Measurements from ENCODE around the gene THSD4.
A peak's percentile ranks its signal among the peaks of the same experiment; 100 is the strongest.

The THSD4 gene

DNA sequence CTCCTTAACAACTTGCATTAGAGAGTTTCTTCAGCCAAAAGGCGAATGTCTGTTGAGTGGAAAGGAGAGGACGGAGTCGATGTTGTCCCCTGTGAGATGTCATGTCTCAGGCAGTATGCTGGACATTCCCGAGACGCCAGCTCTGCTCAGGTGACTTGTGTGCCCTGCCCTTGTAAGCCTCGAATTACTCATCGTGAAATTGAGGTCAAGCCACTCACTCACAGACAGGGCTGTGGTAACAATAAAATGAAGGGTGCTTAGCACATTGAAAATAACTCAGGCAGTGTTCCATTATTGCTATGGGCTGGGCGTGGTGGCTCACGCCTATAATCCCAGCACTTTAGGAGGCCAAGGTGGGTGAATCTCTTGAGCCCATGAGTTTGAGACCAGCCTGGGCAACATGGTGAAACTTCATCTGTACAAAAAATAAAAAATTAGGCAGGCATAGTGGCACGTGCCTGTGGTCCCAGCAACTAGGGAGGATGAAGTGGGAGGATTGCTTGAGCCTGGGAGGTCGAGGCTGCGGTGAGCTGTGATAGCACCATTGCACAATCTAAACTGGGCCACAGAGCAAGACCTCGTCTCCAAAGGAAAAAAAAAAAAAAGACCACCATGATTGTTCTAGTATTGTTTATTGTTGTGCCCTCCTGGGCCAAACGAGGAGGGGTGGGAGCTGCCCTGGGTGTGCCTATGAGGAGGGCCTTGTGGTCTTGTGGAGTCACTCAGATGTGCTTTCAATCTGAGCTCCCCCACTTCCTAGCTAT lies 214.4 kb downstream of the THSD4 start:
- H3K27me3 ChIP-seq (ENCODE audit: control insufficient read depth in 1 of 2, insufficient read depth in 2 of 2, low read length in 2 of 2), result no peaks in the 10 kb centered on the region
- no peaks in the 10 kb centered on the region for H3K36me3 ChIP-seq (ENCODE audit: control insufficient read depth in 2 of 2, insufficient read depth in 2 of 2, low read length in 2 of 2)
- peaks cover 42% of the 10 kb centered on the region for H3K4me1 ChIP-seq (ENCODE audit: control insufficient read depth, insufficient read depth, low read length)
- H3K9ac ChIP-seq (ENCODE audit: low read length in 2 of 2), result no peak overlapping the region
- peak overlapping the region; percentile 76 for H3K27ac ChIP-seq (ENCODE audit: low read length)
- H3K4me3 ChIP-seq (ENCODE audit: low read length in 2 of 2), result peak overlapping the region in 1 of 2 donors; percentile 40
- no peaks in the 10 kb centered on the region for H3K9me3 ChIP-seq (ENCODE audit: control insufficient read depth in 2 of 2, low read length in 2 of 2)

DNA sequence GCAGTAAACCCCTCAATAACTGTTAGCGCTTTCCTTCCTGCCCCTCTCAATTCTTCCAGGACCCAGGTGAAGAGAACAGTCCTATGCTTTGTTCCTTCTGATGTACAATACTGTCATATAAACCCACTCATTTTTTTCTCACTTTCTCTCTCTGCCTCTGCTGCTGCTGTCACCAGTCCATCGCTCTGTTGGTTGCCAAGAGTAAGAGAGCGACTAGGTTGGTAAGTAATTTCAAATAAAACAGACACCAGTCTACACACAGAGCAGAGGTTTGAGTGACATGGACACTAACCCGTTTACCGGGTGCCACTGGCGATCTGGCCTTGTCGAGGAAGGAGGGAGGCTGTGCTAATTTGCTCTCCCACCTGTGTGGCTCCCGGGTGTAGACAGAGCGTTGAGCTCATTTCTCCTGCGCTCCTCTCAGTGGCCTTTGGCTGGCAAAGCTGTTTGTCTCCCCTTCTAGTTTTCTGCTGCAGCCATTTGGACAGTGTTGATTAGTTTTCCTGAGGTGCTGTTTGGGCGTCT lies 215.4 kb downstream of the THSD4 start:
- H3K9ac ChIP-seq (ENCODE audit: low read length in 2 of 2), result no peak overlapping the region
- H3K4me1 ChIP-seq (ENCODE audit: control insufficient read depth, insufficient read depth, low read length), result peaks cover 42% of the 10 kb centered on the region
- H3K27ac ChIP-seq (ENCODE audit: low read length), result no peak overlapping the region
- no peaks in the 10 kb centered on the region for H3K27me3 ChIP-seq (ENCODE audit: control insufficient read depth in 1 of 2, insufficient read depth in 2 of 2, low read length in 2 of 2)
- no peak overlapping the region for H3K4me3 ChIP-seq (ENCODE audit: low read length in 2 of 2)
- H3K36me3 ChIP-seq (ENCODE audit: control insufficient read depth in 2 of 2, insufficient read depth in 2 of 2, low read length in 2 of 2), result no peaks in the 10 kb centered on the region
- H3K9me3 ChIP-seq (ENCODE audit: control insufficient read depth in 2 of 2, low read length in 2 of 2), result no peaks in the 10 kb centered on the region

DNA sequence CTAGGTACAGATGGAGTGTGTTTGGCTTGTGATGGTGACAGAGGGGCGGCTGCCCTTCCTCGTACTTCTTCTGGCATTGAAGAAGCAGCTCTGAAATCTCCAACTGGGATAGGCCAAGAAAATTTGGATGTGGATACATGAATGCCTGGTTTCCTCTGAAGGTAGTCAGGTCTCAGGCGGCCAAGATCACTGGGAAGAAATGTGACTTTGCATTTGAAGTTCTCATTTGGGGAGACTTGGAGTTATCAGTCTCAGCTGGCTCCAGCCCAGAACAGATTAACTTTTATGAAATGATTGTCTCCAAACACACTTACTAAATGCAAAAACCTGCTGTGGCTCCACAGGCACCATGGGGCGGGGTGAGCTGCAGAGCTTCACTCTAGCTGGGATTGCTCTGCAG lies 215.9 kb downstream of the THSD4 start:
- no peak overlapping the region for H3K27ac ChIP-seq (ENCODE audit: low read length)
- no peaks in the 10 kb centered on the region for H3K27me3 ChIP-seq (ENCODE audit: control insufficient read depth in 1 of 2, insufficient read depth in 2 of 2, low read length in 2 of 2)
- no peak overlapping the region for H3K9ac ChIP-seq (ENCODE audit: low read length in 2 of 2)
- no peaks in the 10 kb centered on the region for H3K9me3 ChIP-seq (ENCODE audit: control insufficient read depth in 2 of 2, low read length in 2 of 2)
- H3K36me3 ChIP-seq (ENCODE audit: control insufficient read depth in 2 of 2, insufficient read depth in 2 of 2, low read length in 2 of 2), result no peaks in the 10 kb centered on the region
- peaks cover 42% of the 10 kb centered on the region for H3K4me1 ChIP-seq (ENCODE audit: control insufficient read depth, insufficient read depth, low read length)
- H3K4me3 ChIP-seq (ENCODE audit: low read length in 2 of 2), result no peak overlapping the region

DNA sequence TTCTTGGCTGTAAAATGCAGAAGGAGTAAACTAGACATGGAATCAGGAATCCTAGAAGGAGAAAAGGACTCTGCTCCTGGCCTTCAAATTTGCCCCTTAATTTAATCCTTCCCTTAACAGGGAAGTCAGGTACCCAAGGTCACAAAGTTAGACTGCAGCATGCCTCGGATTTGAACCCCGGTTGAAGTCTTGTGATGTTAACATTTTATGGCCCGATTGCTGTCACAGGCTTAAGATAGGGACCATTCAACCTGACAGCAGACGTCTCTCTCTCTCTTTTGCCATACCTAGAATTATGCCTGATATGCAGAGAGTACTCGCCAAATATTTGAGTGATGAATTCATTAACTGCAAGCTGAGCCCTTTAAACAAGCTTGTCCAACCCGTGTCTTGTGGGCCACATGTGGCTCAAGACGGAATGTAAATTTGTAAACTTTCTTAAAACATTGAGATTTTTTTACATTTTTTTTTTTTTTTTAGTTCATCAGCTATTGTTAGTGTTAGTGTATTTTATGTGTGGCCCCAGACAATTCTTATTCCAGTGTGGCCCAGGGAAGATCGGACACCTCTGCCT lies 217.2 kb downstream of the THSD4 start:
- no peaks in the 10 kb centered on the region for H3K36me3 ChIP-seq (ENCODE audit: control insufficient read depth in 2 of 2, insufficient read depth in 2 of 2, low read length in 2 of 2)
- H3K27ac ChIP-seq (ENCODE audit: low read length), result no peak overlapping the region
- H3K27me3 ChIP-seq (ENCODE audit: control insufficient read depth in 1 of 2, insufficient read depth in 2 of 2, low read length in 2 of 2), result no peaks in the 10 kb centered on the region
- no peak overlapping the region for H3K9ac ChIP-seq (ENCODE audit: low read length in 2 of 2)
- H3K9me3 ChIP-seq (ENCODE audit: control insufficient read depth in 2 of 2, low read length in 2 of 2), result no peaks in the 10 kb centered on the region
- H3K4me3 ChIP-seq (ENCODE audit: low read length in 2 of 2), result no peak overlapping the region
- peaks cover 42% of the 10 kb centered on the region for H3K4me1 ChIP-seq (ENCODE audit: control insufficient read depth, insufficient read depth, low read length)

DNA sequence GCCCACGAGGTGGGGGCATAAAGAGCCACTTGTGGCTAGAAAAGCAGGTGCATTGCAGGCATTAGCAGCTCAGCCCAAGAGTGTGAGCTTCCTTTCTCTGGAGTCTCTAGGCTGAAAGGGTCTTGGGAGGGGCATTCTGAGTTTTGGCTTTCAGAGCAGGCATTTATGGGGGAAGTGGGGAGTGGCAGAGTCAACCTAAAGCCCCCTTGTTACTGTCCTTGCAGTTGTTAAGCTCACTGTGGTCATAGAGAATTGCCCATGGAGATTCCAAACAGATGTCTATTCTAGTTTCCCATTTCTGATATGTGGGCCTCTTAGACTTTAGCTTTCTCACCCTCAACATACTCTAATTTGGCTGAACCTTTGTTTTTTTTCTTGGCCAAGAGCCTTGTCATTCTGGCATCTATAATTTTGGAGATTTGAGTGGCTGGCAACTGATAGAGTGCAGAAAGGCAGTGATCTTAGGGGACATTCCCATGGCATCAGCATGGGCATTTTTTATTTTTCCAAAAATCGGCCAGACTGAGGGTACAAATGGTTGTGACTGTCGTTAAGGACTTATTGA lies 217.9 kb downstream of the THSD4 start:
- no peaks in the 10 kb centered on the region for H3K27me3 ChIP-seq (ENCODE audit: control insufficient read depth in 1 of 2, insufficient read depth in 2 of 2, low read length in 2 of 2)
- H3K27ac ChIP-seq (ENCODE audit: low read length), result no peak overlapping the region
- H3K4me1 ChIP-seq (ENCODE audit: control insufficient read depth, insufficient read depth, low read length), result peaks cover 38% of the 10 kb centered on the region
- H3K9me3 ChIP-seq (ENCODE audit: control insufficient read depth in 2 of 2, low read length in 2 of 2), result no peaks in the 10 kb centered on the region
- H3K36me3 ChIP-seq (ENCODE audit: control insufficient read depth in 2 of 2, insufficient read depth in 2 of 2, low read length in 2 of 2), result no peaks in the 10 kb centered on the region
- H3K9ac ChIP-seq (ENCODE audit: low read length in 2 of 2), result no peak overlapping the region
- no peak overlapping the region for H3K4me3 ChIP-seq (ENCODE audit: low read length in 2 of 2)

DNA sequence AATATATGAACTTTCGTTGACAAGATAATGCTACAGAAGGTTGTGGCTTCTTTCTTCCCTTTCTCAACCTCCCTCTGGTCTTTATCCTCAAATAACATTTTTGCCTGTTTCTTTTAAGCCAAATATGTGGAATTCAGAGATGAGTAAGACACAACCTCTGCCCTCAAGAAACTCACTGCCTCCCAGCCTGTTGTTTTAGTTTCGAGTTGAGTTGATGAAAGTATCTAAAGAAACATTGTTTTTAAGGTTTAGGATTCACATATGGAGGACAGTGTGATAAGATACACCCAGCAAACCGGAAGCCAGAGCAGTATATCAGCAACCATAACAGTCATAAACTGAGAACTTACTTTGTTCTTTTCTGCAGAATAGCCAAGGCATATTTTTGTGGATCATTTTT lies 218.6 kb downstream of the THSD4 start:
- H3K27ac ChIP-seq (ENCODE audit: low read length), result no peak overlapping the region
- H3K9ac ChIP-seq (ENCODE audit: low read length in 2 of 2), result no peak overlapping the region
- H3K36me3 ChIP-seq (ENCODE audit: control insufficient read depth in 2 of 2, insufficient read depth in 2 of 2, low read length in 2 of 2), result no peaks in the 10 kb centered on the region
- H3K9me3 ChIP-seq (ENCODE audit: control insufficient read depth in 2 of 2, low read length in 2 of 2), result no peaks in the 10 kb centered on the region
- no peaks in the 10 kb centered on the region for H3K27me3 ChIP-seq (ENCODE audit: control insufficient read depth in 1 of 2, insufficient read depth in 2 of 2, low read length in 2 of 2)
- peaks cover 32% of the 10 kb centered on the region for H3K4me1 ChIP-seq (ENCODE audit: control insufficient read depth, insufficient read depth, low read length)
- no peak overlapping the region for H3K4me3 ChIP-seq (ENCODE audit: low read length in 2 of 2)

DNA sequence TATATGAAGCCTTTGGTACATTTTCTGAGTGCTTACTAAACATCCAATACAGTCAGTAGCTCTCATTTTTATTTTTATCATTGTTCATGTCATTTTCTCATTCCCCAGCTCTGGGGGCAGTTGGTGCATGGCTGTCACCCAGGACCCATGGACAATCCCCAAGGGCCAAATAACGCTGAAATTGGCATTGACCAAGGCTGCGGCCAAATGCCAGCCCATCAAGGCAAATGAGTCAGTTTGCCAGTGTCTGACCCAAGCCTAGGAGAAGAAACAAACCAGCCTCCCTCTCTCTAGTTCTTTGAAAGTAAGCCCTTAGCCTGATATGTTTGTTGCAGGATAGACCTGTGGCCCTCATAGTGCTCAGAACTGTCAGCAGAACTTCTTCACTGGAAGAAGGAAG lies 219.2 kb downstream of the THSD4 start:
- Histone ChIP-seq H3K9ac (ENCODE audit: low read length in 2 of 2) (no peak overlapping the region), H3K36me3 (ENCODE audit: control insufficient read depth in 2 of 2, insufficient read depth in 2 of 2, low read length in 2 of 2) (no peaks in the 10 kb centered on the region), H3K27ac (ENCODE audit: low read length) (no peak overlapping the region), H3K4me1 (ENCODE audit: control insufficient read depth, insufficient read depth, low read length) (peaks cover 26% of the 10 kb centered on the region), H3K27me3 (ENCODE audit: control insufficient read depth in 1 of 2, insufficient read depth in 2 of 2, low read length in 2 of 2) (no peaks in the 10 kb centered on the region), H3K4me3 (ENCODE audit: low read length in 2 of 2) (no peak overlapping the region), H3K9me3 (ENCODE audit: control insufficient read depth in 2 of 2, low read length in 2 of 2) (no peaks in the 10 kb centered on the region)

DNA sequence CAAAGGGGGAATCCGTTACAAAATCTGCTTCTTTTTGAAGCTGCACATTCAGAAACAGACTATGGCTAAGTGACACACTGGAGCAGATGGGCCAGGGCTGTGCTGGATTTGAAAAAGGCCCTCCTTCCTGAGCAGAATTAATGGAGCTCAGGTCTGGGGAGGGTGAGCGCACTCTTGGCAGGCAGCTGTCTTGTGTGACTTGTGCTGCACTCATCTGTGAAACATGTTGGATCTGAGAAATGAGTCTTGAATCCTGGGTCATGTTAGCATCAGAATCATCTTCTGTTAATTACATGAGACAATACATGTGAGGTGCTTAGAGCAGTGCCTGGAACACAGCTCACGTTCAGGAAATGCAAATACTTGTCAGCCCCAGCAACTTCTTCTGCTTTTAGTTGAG lies 219.6 kb downstream of the THSD4 start:
- H3K27ac ChIP-seq (ENCODE audit: low read length), result no peak overlapping the region
- H3K36me3 ChIP-seq (ENCODE audit: control insufficient read depth in 2 of 2, insufficient read depth in 2 of 2, low read length in 2 of 2), result no peaks in the 10 kb centered on the region
- H3K27me3 ChIP-seq (ENCODE audit: control insufficient read depth in 1 of 2, insufficient read depth in 2 of 2, low read length in 2 of 2), result no peaks in the 10 kb centered on the region
- no peaks in the 10 kb centered on the region for H3K9me3 ChIP-seq (ENCODE audit: control insufficient read depth in 2 of 2, low read length in 2 of 2)
- H3K9ac ChIP-seq (ENCODE audit: low read length in 2 of 2), result no peak overlapping the region
- peaks cover 22% of the 10 kb centered on the region for H3K4me1 ChIP-seq (ENCODE audit: control insufficient read depth, insufficient read depth, low read length)
- H3K4me3 ChIP-seq (ENCODE audit: low read length in 2 of 2), result no peak overlapping the region

DNA sequence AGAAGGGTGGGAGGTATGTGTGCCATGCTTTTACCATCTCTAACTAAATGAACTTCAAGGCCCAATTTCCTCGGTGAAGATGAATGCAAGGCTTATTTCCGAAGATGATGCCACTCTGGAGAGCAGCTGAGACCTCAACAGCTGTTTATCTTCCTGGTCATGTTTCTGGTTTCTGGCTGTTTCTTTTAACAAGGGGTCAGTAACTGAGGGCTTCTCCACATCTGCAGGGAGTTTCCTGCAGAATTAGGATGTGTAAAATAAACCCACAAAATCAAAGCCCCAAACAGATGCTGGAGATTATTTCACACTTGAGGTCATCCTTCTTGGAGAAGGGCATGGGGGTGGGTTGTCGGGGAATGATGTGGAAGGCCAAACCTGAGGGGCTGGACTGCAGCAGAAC lies 220.3 kb downstream of the THSD4 start:
- H3K27me3 ChIP-seq (ENCODE audit: control insufficient read depth in 1 of 2, insufficient read depth in 2 of 2, low read length in 2 of 2), result no peaks in the 10 kb centered on the region
- no peak overlapping the region for H3K4me3 ChIP-seq (ENCODE audit: low read length in 2 of 2)
- no peak overlapping the region for H3K9ac ChIP-seq (ENCODE audit: low read length in 2 of 2)
- peaks cover 14% of the 10 kb centered on the region for H3K4me1 ChIP-seq (ENCODE audit: control insufficient read depth, insufficient read depth, low read length)
- no peak overlapping the region for H3K27ac ChIP-seq (ENCODE audit: low read length)
- no peaks in the 10 kb centered on the region for H3K36me3 ChIP-seq (ENCODE audit: control insufficient read depth in 2 of 2, insufficient read depth in 2 of 2, low read length in 2 of 2)
- no peaks in the 10 kb centered on the region for H3K9me3 ChIP-seq (ENCODE audit: control insufficient read depth in 2 of 2, low read length in 2 of 2)

DNA sequence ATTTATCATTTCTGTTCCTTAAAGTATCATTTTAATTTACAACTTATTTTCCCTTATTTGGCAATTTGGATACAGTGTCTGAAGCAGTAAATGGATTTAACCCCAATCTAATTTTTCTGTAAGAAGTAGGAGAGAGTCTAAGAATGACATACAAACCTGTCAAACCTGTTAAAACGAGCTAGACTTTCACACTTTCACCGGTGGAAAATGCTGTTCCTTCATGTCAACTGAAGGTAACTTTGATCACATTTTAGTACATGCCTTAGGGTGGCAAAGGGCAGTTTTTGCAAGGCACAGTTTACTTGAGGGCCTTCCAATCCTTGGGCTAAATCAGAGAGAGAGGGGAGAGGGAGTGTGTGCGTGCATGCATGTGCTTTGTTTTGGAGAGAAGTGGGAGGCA lies 221.4 kb downstream of the THSD4 start:
- Histone ChIP-seq H3K27me3 (ENCODE audit: control insufficient read depth in 1 of 2, insufficient read depth in 2 of 2, low read length in 2 of 2) (no peaks in the 10 kb centered on the region), H3K36me3 (ENCODE audit: control insufficient read depth in 2 of 2, insufficient read depth in 2 of 2, low read length in 2 of 2) (no peaks in the 10 kb centered on the region), H3K4me3 (ENCODE audit: low read length in 2 of 2) (no peak overlapping the region), H3K9ac (ENCODE audit: low read length in 2 of 2) (no peak overlapping the region), H3K27ac (ENCODE audit: low read length) (no peak overlapping the region), H3K4me1 (ENCODE audit: control insufficient read depth, insufficient read depth, low read length) (peaks cover 6% of the 10 kb centered on the region), H3K9me3 (ENCODE audit: control insufficient read depth in 2 of 2, low read length in 2 of 2) (no peaks in the 10 kb centered on the region)

All from stomach smooth muscle (tissue), 2 donors.